Trophoblast cell (in vitro differentiated cells and primary cell): Measurements from ENCODE around the gene CCDC50.

Experiments used
- DNase-seq, 2 donors: peaks; one replicate each; pipeline ENCODE4 v3.0.0-alpha.2; 2016
- H2AFZ ChIP-seq: 2 replicates; pipeline ENCODE4 v1.6.1; 2013; ENCODE audit warnings: low read length, moderate library complexity, mild to moderate bottlenecking; ENCODE audit not compliant: insufficient read depth, poor library complexity
- H2AK5ac ChIP-seq: 2 replicates; pipeline ENCODE4 v1.6.1; 2013; ENCODE audit warnings: mild to moderate bottlenecking, low read length
- H2BK120ac ChIP-seq: 2 replicates; pipeline ENCODE4 v1.6.1; 2013; ENCODE audit warnings: low read length, mild to moderate bottlenecking, moderate library complexity; ENCODE audit not compliant: insufficient read depth, poor library complexity
- H2BK12ac ChIP-seq: 2 replicates; pipeline ENCODE4 v1.6.1; 2013; ENCODE audit warnings: mild to moderate bottlenecking, low read length, moderate library complexity
- H2BK5ac ChIP-seq: 2 replicates; pipeline ENCODE4 v1.6.1; 2013; ENCODE audit warnings: low read length, low read depth, moderate library complexity, mild to moderate bottlenecking; ENCODE audit not compliant: poor library complexity
- H3K14ac ChIP-seq: 2 replicates; pipeline ENCODE4 v1.6.1; 2013; ENCODE audit warnings: mild to moderate bottlenecking, low read length
- H3K18ac ChIP-seq: 2 replicates; pipeline ENCODE4 v1.6.1; 2013; ENCODE audit warnings: mild to moderate bottlenecking, low read length
- H3K23ac ChIP-seq: 2 replicates; pipeline ENCODE4 v1.6.1; 2013; ENCODE audit warnings: low read length
- H3K27ac ChIP-seq: 2 replicates; pipeline ENCODE4 v1.5.1; 2013; ENCODE audit warnings: low read depth, mild to moderate bottlenecking, inconsistent platforms, low read length, moderate library complexity
- H3K27me3 ChIP-seq: 2 replicates; pipeline ENCODE4 v1.6.1; 2013; ENCODE audit warnings: inconsistent platforms, mild to moderate bottlenecking, low read length, moderate library complexity; ENCODE audit not compliant: insufficient read depth
- H3K36me3 ChIP-seq, 2 experiments: 1 replicate in 1 of 2; 2 replicates in 1 of 2; pipeline ENCODE4 v1.6.1; 2013; ENCODE audit warnings: low read length in 2 of 2, mild to moderate bottlenecking in 2 of 2, moderate library complexity in 1 of 2; ENCODE audit not compliant: insufficient read depth in 2 of 2, control insufficient read depth in 1 of 2
- H3K4ac ChIP-seq: 2 replicates; pipeline ENCODE4 v1.6.1; 2013; ENCODE audit warnings: low read depth, mild to moderate bottlenecking, low read length, moderate library complexity
- H3K4me1 ChIP-seq, 2 experiments: 1 replicate in 1 of 2; 2 replicates in 1 of 2; pipeline ENCODE4 v1.6.1; 2013; ENCODE audit warnings: low read length in 2 of 2, mild to moderate bottlenecking in 2 of 2, moderate library complexity in 1 of 2; ENCODE audit not compliant: insufficient read depth in 2 of 2, control insufficient read depth in 1 of 2
- H3K4me2 ChIP-seq: 2 replicates; pipeline ENCODE4 v1.6.1; 2013; ENCODE audit warnings: inconsistent platforms, mild to moderate bottlenecking, low read length, moderate library complexity
- H3K4me3 ChIP-seq: 2 replicates; pipeline ENCODE4 v1.5.1; 2013; ENCODE audit warnings: mild to moderate bottlenecking, low read depth, low read length, inconsistent platforms
- H3K79me1 ChIP-seq: one replicate; pipeline ENCODE4 v1.6.1; 2013; ENCODE audit warnings: low read length
- H3K79me2 ChIP-seq: 2 replicates; pipeline ENCODE4 v1.6.1; 2013; ENCODE audit warnings: low read length, mild to moderate bottlenecking; ENCODE audit not compliant: control insufficient read depth, insufficient read depth, poor library complexity
- H3K9ac ChIP-seq: 2 replicates; pipeline ENCODE4 v1.6.1; 2013; ENCODE audit warnings: mild to moderate bottlenecking, low read length
- H3K9me3 ChIP-seq: 2 replicates; pipeline ENCODE4 v1.6.1; 2013; ENCODE audit warnings: low read depth, mild to moderate bottlenecking, control low read depth, inconsistent platforms, low read length; ENCODE audit not compliant: insufficient read depth
- H4K12ac ChIP-seq: 2 replicates; pipeline ENCODE4 v1.6.1; 2013; ENCODE audit warnings: low read depth, mild to moderate bottlenecking, low read length, moderate library complexity
- H4K8ac ChIP-seq: 2 replicates; pipeline ENCODE4 v1.6.1; 2013; ENCODE audit warnings: low read depth, mild to moderate bottlenecking, low read length, moderate library complexity
- H4K91ac ChIP-seq: one replicate; pipeline ENCODE4 v1.6.1; 2013; ENCODE audit warnings: low read depth, mild to moderate bottlenecking, low read length, moderate library complexity
- WGBS: extraction: QIAGEN DNeasy Blood & Tissue Kit; methylation state at CpG from one replicate; pipeline ENCODE4 v1.1.7; 2013; ENCODE audit warnings: missing lambda C conversion rate; ENCODE audit not compliant: insufficient read length, insufficient coverage; ENCODE audit errors: extremely low coverage; 5-methylcytosine and 5-hydroxymethylcytosine counted together

Gene CCDC50

DNA sequence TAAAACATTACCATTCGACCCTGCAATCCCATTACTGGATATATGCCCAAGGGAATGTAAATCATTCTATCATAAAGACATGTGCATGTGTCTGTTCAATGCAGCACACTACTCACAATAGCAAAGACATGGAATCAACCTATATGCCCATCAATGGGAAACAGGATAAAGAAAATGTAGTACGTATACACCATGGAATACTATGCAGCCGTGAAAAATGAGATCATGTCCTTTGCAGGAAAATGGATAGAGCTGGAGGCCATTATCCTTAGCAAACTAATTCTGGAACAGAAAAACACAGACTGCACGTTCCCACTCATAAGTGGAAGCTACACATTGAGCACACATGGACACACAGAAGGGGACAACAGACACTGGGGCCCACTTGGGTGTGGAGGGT, 111.3 kb downstream of the CCDC50 start:
- Histone ChIP-seq H3K4me1 (no peaks in the 10 kb centered on the region), H3K14ac (no peak overlapping the region), H3K18ac (no peak overlapping the region), H3K79me2 (no peaks in the 10 kb centered on the region), H4K8ac (no peak overlapping the region), H3K27ac (no peak overlapping the region), H3K27me3 (no peaks in the 10 kb centered on the region), H4K12ac (no peak overlapping the region), H2AK5ac (no peak overlapping the region), H3K79me1 (no peaks in the 10 kb centered on the region), H2BK120ac (no peak overlapping the region), H2BK5ac (no peak overlapping the region), H4K91ac (no peak overlapping the region), H2AFZ (no peak overlapping the region), H3K4me2 (no peak overlapping the region), H3K4ac (no peak overlapping the region), H3K9me3 (no peaks in the 10 kb centered on the region), H3K4me3 (no peak overlapping the region), H3K23ac (no peak overlapping the region), H2BK12ac (no peak overlapping the region), H3K9ac (no peak overlapping the region), H3K36me3 (no peaks in the 10 kb centered on the region)
- no peak for DNase-seq
- no CpG with 5 or more reads among the region's 4 CpGs for WGBS

- Histone ChIP-seq H3K79me2 (no peaks in the 10 kb centered on the region), H2AK5ac (no peak overlapping the region), H2BK120ac (no peak overlapping the region), H4K8ac (no peak overlapping the region), H4K12ac (no peak overlapping the region), H3K4me2 (no peak overlapping the region), H2BK5ac (no peak overlapping the region), H3K14ac (no peak overlapping the region), H3K79me1 (no peaks in the 10 kb centered on the region), H3K9ac (no peak overlapping the region), H2AFZ (no peak overlapping the region), H4K91ac (no peak overlapping the region), H3K9me3 (no peaks in the 10 kb centered on the region), H3K4me1 (no peaks in the 10 kb centered on the region), H3K36me3 (no peaks in the 10 kb centered on the region), H3K4ac (no peak overlapping the region), H3K23ac (no peak overlapping the region), H2BK12ac (no peak overlapping the region), H3K27ac (no peak overlapping the region), H3K27me3 (no peaks in the 10 kb centered on the region), H3K4me3 (no peak overlapping the region), H3K18ac (no peak overlapping the region)
- no CpG with 5 or more reads among the region's 2 CpGs for WGBS
- DNase-seq = no peak
Measured at GRCh38 chr3:191441687-191442086, 112.5 kb downstream of the CCDC50 start.

- H3K36me3 ChIP-seq = no peaks in the 10 kb centered on the region
- no peak overlapping the region for H4K8ac ChIP-seq
- no peak overlapping the region for H3K4ac ChIP-seq
- no peak overlapping the region for H3K9ac ChIP-seq
- H3K4me1 ChIP-seq = no peaks in the 10 kb centered on the region
- H2BK12ac ChIP-seq = no peak overlapping the region
- H3K4me3 ChIP-seq = no peak overlapping the region
- no peak overlapping the region for H4K91ac ChIP-seq
- no peak for DNase-seq
- H4K12ac ChIP-seq = no peak overlapping the region
- H2BK5ac ChIP-seq = no peak overlapping the region
- H2AFZ ChIP-seq = no peak overlapping the region
- H3K79me1 ChIP-seq = no peaks in the 10 kb centered on the region
- H3K18ac ChIP-seq = no peak overlapping the region
- H3K4me2 ChIP-seq = no peak overlapping the region
- H3K27ac ChIP-seq = no peak overlapping the region
- no peaks in the 10 kb centered on the region for H3K27me3 ChIP-seq
- H2AK5ac ChIP-seq = no peak overlapping the region
- H3K23ac ChIP-seq = no peak overlapping the region
- H3K79me2 ChIP-seq = no peaks in the 10 kb centered on the region
- no peak overlapping the region for H3K14ac ChIP-seq
- no peak overlapping the region for H2BK120ac ChIP-seq
- H3K9me3 ChIP-seq = no peaks in the 10 kb centered on the region
- no CpG with 5 or more reads among the region's 3 CpGs for WGBS
Measured at GRCh38 chr3:191444569-191444968, 115.4 kb downstream of the CCDC50 start.
